Subcutaneous adipose tissue (tissue), 4 donors: ENCODE data around the gene KCNMA1. TPM values are rescaled to one million over a fixed set of nuclear protein-coding genes. Genes with fewer than 3 reads are reported as not detected.

Source experiments
- total RNA-seq, 4 donors: library from RNA; depleted of rRNA; stranded (reverse); fragments of >200 nt; gene quantifications; one replicate each; pipeline ENCODE4 v1.1.0, GENCODE V29; 2016
- TF ChIP-seq, protein P1 (sequence below): fragments of 450-650 bp; IDR thresholded peaks from one replicate; pipeline ENCODE4 v1.5.1; 2016; ENCODE audit warnings: low read depth, mild to moderate bottlenecking, control low read depth, antibody characterized with exemption, moderate library complexity

The KCNMA1 gene
- total RNA-seq, 4 donors from 2014 or later, result 10.3 to 91.5 (median 23.8) TPM

DNA sequence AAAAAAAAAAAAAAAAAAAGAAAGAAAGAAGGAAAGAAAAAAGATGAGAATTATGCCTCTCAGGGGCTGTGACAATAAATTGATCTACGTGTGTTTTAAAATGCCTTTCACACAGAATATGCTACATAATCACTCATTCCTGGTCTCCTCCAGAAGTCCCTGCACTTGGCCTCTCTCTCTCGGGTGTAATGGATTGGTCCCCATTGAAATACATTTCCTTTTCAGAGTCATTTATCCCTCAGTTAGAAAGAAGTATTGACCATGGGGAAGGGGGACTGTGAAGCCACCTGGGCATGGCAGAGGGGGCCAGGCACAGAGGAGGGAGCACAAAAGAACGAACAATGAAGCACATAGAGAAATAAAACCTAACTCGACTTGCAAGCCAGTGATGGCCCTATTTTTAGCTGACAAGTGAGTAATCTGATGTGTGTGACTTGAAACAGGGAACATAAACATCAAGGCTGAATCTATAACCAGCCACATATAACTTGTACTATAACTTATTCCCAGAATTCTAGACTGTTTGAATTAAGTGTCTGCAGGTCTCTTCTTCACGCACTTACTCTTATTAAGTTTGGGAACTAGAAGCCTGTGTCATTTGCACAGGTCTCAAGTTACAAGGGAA is 490.8 kb downstream of the KCNMA1 start:
- TF ChIP-seq, protein P1, sequence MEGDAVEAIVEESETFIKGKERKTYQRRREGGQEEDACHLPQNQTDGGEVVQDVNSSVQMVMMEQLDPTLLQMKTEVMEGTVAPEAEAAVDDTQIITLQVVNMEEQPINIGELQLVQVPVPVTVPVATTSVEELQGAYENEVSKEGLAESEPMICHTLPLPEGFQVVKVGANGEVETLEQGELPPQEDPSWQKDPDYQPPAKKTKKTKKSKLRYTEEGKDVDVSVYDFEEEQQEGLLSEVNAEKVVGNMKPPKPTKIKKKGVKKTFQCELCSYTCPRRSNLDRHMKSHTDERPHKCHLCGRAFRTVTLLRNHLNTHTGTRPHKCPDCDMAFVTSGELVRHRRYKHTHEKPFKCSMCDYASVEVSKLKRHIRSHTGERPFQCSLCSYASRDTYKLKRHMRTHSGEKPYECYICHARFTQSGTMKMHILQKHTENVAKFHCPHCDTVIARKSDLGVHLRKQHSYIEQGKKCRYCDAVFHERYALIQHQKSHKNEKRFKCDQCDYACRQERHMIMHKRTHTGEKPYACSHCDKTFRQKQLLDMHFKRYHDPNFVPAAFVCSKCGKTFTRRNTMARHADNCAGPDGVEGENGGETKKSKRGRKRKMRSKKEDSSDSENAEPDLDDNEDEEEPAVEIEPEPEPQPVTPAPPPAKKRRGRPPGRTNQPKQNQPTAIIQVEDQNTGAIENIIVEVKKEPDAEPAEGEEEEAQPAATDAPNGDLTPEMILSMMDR, result no peak

DNA sequence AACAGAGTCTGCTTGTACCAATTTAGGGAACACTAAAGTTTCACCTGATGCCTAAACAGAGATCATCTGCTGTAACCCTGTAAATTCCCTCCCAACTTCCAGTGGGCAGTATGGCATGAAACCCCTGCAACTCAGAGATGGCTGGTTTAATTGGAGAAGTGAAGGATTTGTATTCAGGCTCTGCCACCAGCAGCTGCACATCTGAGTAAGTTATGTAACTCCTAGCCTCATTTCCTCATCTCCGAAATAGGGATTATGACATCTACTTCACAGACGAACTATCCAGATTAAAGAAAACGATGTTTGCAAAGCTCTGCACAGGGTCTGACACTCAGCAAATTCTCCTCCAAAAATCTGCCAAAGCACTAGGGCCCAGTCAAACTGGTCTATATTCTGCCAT is 493.0 kb downstream of the KCNMA1 start:
- TF ChIP-seq, protein P1, result no peak

DNA sequence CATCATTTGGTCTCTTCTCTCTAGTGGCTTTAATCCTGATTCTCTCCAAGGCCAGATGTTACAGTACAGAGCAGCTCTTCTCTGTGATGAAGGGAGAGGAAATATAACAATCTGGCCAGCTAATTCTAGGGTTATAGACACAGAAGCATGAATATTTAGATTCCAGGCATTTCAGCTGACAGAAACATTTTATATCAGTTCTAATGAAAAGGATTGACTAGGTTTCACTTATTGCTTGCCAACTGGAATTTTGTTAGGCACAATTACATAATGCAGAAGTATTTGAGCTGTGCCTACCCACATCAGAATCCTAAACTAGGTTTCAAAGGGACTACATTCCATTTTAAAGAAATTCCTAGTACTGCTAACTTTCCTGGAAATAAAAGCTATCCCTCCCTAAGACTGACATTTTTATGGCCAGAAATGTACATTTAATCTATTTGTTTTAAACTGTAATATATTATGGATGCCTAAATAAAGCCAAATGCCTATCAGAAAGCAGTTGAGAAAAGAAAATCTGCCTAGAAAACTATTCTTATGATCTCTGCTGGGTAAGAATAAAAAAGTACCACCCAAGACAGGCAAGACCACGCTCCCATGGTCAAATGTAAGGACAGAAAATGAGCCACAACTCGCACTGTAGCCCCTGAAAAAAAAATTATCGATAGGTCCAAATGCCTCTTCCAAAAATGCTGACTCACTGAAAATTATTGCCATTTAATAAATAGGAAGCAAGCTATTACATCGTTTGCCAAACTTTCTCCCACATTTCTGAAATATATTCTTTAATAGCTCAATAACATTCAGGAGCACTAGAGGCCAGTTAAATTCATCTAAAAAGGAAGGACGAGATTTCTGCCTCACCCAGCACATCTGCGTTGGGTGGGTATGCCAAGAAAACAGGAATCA is 498.1 kb downstream of the KCNMA1 start:
- TF ChIP-seq, protein P1, result no peak

DNA sequence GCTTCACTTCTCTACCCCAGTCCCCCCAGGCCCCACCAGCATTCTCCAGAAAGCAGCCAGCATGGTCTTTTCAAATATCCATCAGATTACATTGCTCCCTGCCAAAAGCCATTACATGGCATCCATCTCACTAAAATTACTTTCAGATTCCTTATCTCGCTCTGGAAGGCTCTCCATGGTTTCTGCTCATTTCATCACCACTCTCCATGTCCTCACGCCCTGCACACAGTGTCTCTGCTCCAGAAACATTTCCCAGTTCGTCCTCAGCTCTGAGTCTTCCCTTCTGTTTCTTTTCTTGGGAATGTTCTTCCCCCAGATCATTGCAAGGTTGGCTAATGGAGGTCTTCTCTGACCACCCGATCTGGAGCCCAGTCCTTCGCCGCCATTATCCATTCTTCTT is 499.1 kb downstream of the KCNMA1 start:
- TF ChIP-seq, protein P1, result no peak

DNA sequence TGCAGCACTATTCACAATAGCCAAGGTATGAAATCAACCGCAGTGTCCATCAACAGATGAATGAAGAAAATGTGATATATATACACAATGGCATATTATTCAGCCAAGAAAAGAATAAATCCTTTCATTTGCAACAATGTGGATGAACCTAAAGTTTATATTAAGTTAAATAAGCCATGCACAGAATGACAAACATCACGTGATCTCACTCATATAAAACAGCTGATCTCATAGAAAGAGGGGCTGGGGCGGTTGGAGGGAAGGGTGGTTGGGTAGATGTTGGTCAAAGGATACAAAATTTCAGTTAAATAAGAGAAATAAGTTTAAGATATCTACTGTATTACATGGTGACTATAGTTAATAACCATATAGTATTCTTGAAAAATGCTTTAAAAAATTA is 502.1 kb downstream of the KCNMA1 start:
- TF ChIP-seq, protein P1, result no peak

DNA sequence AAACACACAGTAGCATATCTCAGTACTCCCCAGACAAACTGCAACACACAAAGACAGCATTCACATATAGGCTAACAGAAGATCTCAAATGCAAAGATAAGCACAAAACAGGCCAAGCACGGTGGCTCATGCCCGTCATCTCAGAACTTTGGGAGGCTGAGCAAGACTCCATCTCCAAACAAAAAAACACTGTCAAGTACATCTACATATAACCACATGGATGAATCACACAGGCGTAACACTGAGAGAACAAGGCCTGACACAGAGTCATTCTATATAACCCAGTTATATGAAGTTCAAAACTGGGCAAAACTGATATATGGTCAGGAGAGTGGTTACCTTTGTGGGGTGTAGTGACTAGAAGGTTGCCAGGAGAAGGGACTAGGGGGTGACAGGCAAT is 506.4 kb downstream of the KCNMA1 start:
- TF ChIP-seq, protein P1, result no peak

DNA sequence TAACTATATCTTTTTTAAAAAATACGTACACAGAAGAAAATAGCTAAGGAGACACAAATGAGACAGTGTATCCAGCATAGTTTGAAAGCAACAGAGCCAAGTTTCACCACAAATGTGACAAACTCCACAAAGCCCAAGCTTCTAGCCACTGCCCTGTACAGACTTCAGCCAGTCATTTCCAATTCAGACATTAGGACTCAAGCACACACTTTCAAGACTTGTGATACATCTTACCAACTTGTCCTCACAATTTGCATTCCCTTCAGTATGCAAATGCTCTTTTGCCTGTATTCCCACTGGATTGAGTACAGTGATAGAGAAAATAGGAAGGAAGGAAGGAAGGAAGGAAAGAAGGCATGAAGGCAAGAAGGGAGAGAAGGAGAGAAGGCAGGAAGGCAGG is 510.4 kb downstream of the KCNMA1 start:
- TF ChIP-seq, protein P1, result no peak
